Measurements from ENCODE around the gene TMEM9. TPM values are rescaled to one million over a fixed set of nuclear protein-coding genes. Genes with fewer than 3 reads are reported as not detected.

Gene TMEM9
- total and polyA plus RNA-seq, 2 experiments from 2014 or later, result 99.4 to 104 TPM

GRCh38 chr1:201153474-201154388 lies 543 bp downstream of the TMEM9 start:
- Histone ChIP-seq H3K4me3 (peak overlapping the region; percentile 81), H3K9me3 (ENCODE audit: low read depth) (no peaks in the 10 kb centered on the region), H2AFZ (peak overlapping the region; percentile 51), H4K20me1 (ENCODE audit: insufficient read depth, poor library complexity, severe bottlenecking) (no peaks in the 10 kb centered on the region), H3K27me3 (no peaks in the 10 kb centered on the region), H3K36me3 (replicated peaks; ENCODE audit: insufficient read depth, low read depth) (no peaks in the 10 kb centered on the region), H3K4me1 (ENCODE audit: insufficient read depth) (peaks cover 8% of the 10 kb centered on the region), H3K9me2 (replicated peaks; ENCODE audit: insufficient read depth) (no peaks in the 10 kb centered on the region), H3K79me2 (peaks cover 30% of the 10 kb centered on the region), H3K27ac (peak overlapping the region; percentile 40), H3K4me2 (peak overlapping the region; percentile 88)
- TF ChIP-seq CTCF (IDR thresholded peaks at IDR 0.05; ENCODE audit: poor library complexity) (no peak), EZH2 (IDR thresholded peaks at IDR 0.05; ENCODE audit: borderline replicate concordance) (no peak), EZH2phosphoT487 (IDR thresholded peaks at IDR 0.05; ENCODE audit: low read depth, severe bottlenecking, unreplicated experiment) (no peak)
- no peak for DNase-seq (ENCODE audit: low spot score)
- WGBS (ENCODE audit: low lambda C conversion rate, missing lambda C conversion rate), result 3% methylated on average over 32 of the region's 37 CpGs

GRCh38 chr1:201149400-201149799 lies 4.9 kb downstream of the TMEM9 start:
- Histone ChIP-seq H3K27ac (no peak overlapping the region), H2AFZ (no peak overlapping the region), H3K27me3 (no peaks in the 10 kb centered on the region), H3K4me2 (no peak overlapping the region), H4K20me1 (ENCODE audit: insufficient read depth, poor library complexity, severe bottlenecking) (peaks cover 4% of the 10 kb centered on the region), H3K79me2 (peaks cover 32% of the 10 kb centered on the region), H3K4me1 (ENCODE audit: insufficient read depth) (peaks cover 8% of the 10 kb centered on the region), H3K9me3 (ENCODE audit: low read depth) (no peaks in the 10 kb centered on the region), H3K9me2 (replicated peaks; ENCODE audit: insufficient read depth) (no peaks in the 10 kb centered on the region), H3K36me3 (replicated peaks; ENCODE audit: insufficient read depth, low read depth) (no peaks in the 10 kb centered on the region), H3K4me3 (no peak overlapping the region)
- DNase-seq (ENCODE audit: low spot score), result peak; percentile 63
- TF ChIP-seq EZH2phosphoT487 (IDR thresholded peaks at IDR 0.05; ENCODE audit: low read depth, severe bottlenecking, unreplicated experiment), result no peak
- TF ChIP-seq CTCF (IDR thresholded peaks at IDR 0.05; ENCODE audit: poor library complexity), result peak; percentile 53
- 63% methylated on average over 4 of the region's 4 CpGs for WGBS (ENCODE audit: low lambda C conversion rate, missing lambda C conversion rate)

- Histone ChIP-seq H3K4me3 (no peak overlapping the region), H2AFZ (no peak overlapping the region), H3K9me3 (ENCODE audit: low read depth) (no peaks in the 10 kb centered on the region), H3K27ac (no peak overlapping the region), H3K4me2 (no peak overlapping the region), H3K4me1 (ENCODE audit: insufficient read depth) (no peaks in the 10 kb centered on the region), H3K27me3 (no peaks in the 10 kb centered on the region), H3K36me3 (replicated peaks; ENCODE audit: insufficient read depth, low read depth) (no peaks in the 10 kb centered on the region), H4K20me1 (ENCODE audit: insufficient read depth, poor library complexity, severe bottlenecking) (peaks cover 4% of the 10 kb centered on the region), H3K79me2 (peaks cover 18% of the 10 kb centered on the region), H3K9me2 (replicated peaks; ENCODE audit: insufficient read depth) (no peaks in the 10 kb centered on the region)
- 91% methylated on average over 13 of the region's 13 CpGs for WGBS (ENCODE audit: low lambda C conversion rate, missing lambda C conversion rate)
- no peak for DNase-seq (ENCODE audit: low spot score)
- no peak for TF ChIP-seq EZH2phosphoT487 (IDR thresholded peaks at IDR 0.05; ENCODE audit: low read depth, severe bottlenecking, unreplicated experiment)
- no peak for TF ChIP-seq EZH2 (IDR thresholded peaks at IDR 0.05; ENCODE audit: borderline replicate concordance)
- no peak for TF ChIP-seq CTCF (IDR thresholded peaks at IDR 0.05; ENCODE audit: poor library complexity)
Measured at GRCh38 chr1:201147396-201148015, 6.8 kb downstream of the TMEM9 start.
